Peyer's patch (tissue), 4 donors: ENCODE measurements around the gene YJEFN3. TPM values are rescaled to one million over a fixed set of nuclear protein-coding genes. Genes with fewer than 3 reads are reported as not detected.

Experiments used
- DNase-seq, 3 donors: peaks; one replicate each; pipeline ENCODE4 v3.0.0-alpha.2; 2017 to 2019
- H3K27ac ChIP-seq, 4 donors: fragments of 200-600 bp; sonication (generic); one replicate each; pipeline ENCODE4 v1.5.1; 2016 to 2019
- H3K27me3 ChIP-seq, 2 donors: fragments of 200-600 bp; sonication (generic); one replicate each; pipeline ENCODE4 v1.5.1; 2019
- H3K36me3 ChIP-seq, 3 donors: fragments of 200-600 bp; sonication (generic); one replicate each; pipeline ENCODE4 v1.5.1; 2016 to 2019
- H3K4me1 ChIP-seq, 4 donors: fragments of 200-600 bp; sonication (generic); one replicate each; pipeline ENCODE4 v1.5.1; 2016 to 2019
- H3K4me3 ChIP-seq, 4 donors: fragments of 200-600 bp; sonication (generic); 1 replicate in 3 of 4; 2 replicates in 1 of 4; pipeline ENCODE4 v1.5.1; 2016 to 2019; ENCODE audit warnings: mild to moderate bottlenecking in 1 of 4
- H3K9me3 ChIP-seq, 4 donors: fragments of 200-600 bp; sonication (generic); one replicate each; pipeline ENCODE4 v1.5.1; 2016 to 2019; ENCODE audit warnings: mild to moderate bottlenecking in 1 of 4
- CTCF ChIP-seq, 6 experiments: fragments of 450-650 bp in 4 of 6; fragments of 200-600 bp in 2 of 6; sonication (generic) in 1 of 6; IDR thresholded peaks; one replicate each; pipeline ENCODE4 v1.5.1; 2017 to 2019; ENCODE audit warnings: antibody characterized with exemption in 6 of 6, mild to moderate bottlenecking in 3 of 6, moderate library complexity in 1 of 6
- POLR2A ChIP-seq, 2 donors: fragments of 450-650 bp; IDR thresholded peaks; one replicate each; pipeline ENCODE4 v1.5.1; 2017; ENCODE audit warnings: antibody characterized with exemption in 2 of 2, mild to moderate bottlenecking in 2 of 2, moderate library complexity in 2 of 2
- total RNA-seq, 4 donors: library from RNA; depleted of rRNA; stranded (reverse); fragments of >200 nt; gene quantifications; one replicate each; pipeline ENCODE4 v1.1.0, GENCODE V29; 2016

Gene YJEFN3
- total RNA-seq, 4 donors from 2014 or later = 4.4 to 9.9 (median 5.6) TPM

- Histone ChIP-seq H3K4me1 (no peaks in the 10 kb centered on the region), H3K27me3 (no peaks in the 10 kb centered on the region), H3K9me3 (no peaks in the 10 kb centered on the region), H3K27ac (no peak overlapping the region), H3K4me3 (no peak overlapping the region), H3K36me3 (no peaks in the 10 kb centered on the region)
- TF ChIP-seq POLR2A (IDR thresholded peaks at IDR 0.05) (no peak), CTCF (IDR thresholded peaks at IDR 0.05) (no peak)
- peak in 1 of 3 donors; percentile 37 for DNase-seq
Observed at GRCh38 chr19:19561946-19562664, 33.4 kb downstream of the YJEFN3 start.

GRCh38 chr19:19562665-19563347 lies 34.1 kb downstream of the YJEFN3 start:
- H3K4me3 ChIP-seq = no peak overlapping the region
- no peaks in the 10 kb centered on the region for H3K4me1 ChIP-seq
- no peaks in the 10 kb centered on the region for H3K27me3 ChIP-seq
- H3K36me3 ChIP-seq = no peaks in the 10 kb centered on the region
- H3K27ac ChIP-seq = no peak overlapping the region
- TF ChIP-seq POLR2A (IDR thresholded peaks at IDR 0.05) (no peak), CTCF (IDR thresholded peaks at IDR 0.05) (peak in 4 of 6 experiments; percentile 28 to 47 (median 40))
- DNase-seq = peak; percentile 35 to 70 (median 44)
- no peaks in the 10 kb centered on the region for H3K9me3 ChIP-seq

DNA sequence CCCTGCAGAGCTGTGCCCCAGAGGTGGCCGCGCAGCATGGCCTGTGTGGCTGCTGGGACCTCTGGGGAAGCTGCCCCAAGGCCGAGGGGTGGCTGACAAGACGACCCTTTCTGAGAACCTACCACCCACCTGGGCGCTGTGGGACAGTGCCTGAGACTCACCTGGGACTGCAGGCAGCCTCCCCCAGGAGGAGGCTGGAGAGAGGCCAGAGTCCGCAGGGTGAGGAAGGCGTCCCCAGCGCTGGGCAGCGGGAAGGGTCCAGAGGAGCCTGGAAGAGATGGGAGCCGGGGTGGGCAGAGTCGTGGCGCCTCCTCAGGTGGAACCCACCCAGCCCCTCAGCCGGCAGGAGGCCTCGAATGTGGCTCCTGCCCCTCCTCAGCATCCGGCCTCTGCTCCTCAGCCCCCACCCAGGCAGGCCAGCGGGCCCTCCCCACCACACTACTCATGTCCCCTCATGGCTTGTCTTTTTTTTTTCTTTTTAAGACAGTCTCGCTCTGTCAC lies 34.7 kb downstream of the YJEFN3 start:
- no peaks in the 10 kb centered on the region for H3K27me3 ChIP-seq
- H3K9me3 ChIP-seq = no peaks in the 10 kb centered on the region
- peak in 1 of 3 donors; percentile 44 for DNase-seq
- no peak for TF ChIP-seq CTCF (IDR thresholded peaks at IDR 0.05)
- no peak for TF ChIP-seq POLR2A (IDR thresholded peaks at IDR 0.05)
- H3K4me1 ChIP-seq = no peaks in the 10 kb centered on the region
- no peak overlapping the region for H3K4me3 ChIP-seq
- no peak overlapping the region for H3K27ac ChIP-seq
- H3K36me3 ChIP-seq = no peaks in the 10 kb centered on the region

DNA sequence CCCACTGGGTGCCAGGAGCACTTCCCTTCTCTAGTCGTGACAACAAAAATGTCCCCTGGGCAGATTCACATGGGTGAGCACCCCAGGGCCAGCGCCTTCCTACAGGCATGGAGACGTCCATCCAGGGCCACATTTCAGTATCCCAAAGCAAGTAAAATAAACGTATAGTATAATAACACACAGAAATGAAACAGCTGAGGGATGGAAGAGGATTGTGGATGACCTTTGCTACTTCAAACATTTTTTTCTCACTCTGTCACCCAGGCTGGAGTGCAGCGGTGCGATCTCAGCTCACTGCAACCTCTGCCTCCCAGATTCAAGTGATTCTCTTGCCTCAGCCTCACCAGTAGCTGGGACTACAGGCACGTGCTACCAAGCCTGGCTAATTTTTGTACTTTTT lies 37.6 kb downstream of the YJEFN3 start:
- H3K9me3 ChIP-seq = no peaks in the 10 kb centered on the region
- TF ChIP-seq POLR2A (IDR thresholded peaks at IDR 0.05) (no peak), CTCF (IDR thresholded peaks at IDR 0.05) (no peak)
- H3K36me3 ChIP-seq = peaks cover 0 to 5% (median 0%) of the 10 kb centered on the region in 3 donors
- H3K27ac ChIP-seq = no peak overlapping the region
- no peaks in the 10 kb centered on the region for H3K27me3 ChIP-seq
- H3K4me3 ChIP-seq = no peak overlapping the region
- no peak for DNase-seq
- H3K4me1 ChIP-seq = no peaks in the 10 kb centered on the region

DNA sequence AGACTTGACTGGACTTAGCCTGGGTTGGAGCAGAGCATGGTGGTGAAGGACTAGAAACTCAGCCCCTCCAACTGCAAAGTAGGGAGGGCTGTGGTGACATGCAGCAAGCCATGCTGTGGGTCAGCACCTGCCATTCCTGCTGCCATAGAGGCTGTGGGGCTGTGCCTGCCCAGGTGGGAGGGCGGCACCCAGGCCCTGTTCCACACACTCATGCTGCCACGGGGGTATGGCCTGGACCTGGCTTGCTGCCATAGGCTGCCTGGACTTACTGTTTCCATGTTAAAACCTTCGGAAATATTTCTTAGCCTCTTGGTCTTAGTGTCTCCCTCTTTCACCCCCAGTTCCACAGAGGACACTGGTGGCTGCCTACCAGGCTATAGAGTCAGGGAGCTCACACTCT lies 38.7 kb downstream of the YJEFN3 start:
- no peak for DNase-seq
- Histone ChIP-seq H3K36me3 (peaks cover 0 to 5% (median 0%) of the 10 kb centered on the region in 3 donors), H3K27me3 (no peaks in the 10 kb centered on the region), H3K27ac (no peak overlapping the region), H3K4me3 (no peak overlapping the region), H3K4me1 (no peaks in the 10 kb centered on the region), H3K9me3 (no peaks in the 10 kb centered on the region)
- no peak for TF ChIP-seq CTCF (IDR thresholded peaks at IDR 0.05)
- no peak for TF ChIP-seq POLR2A (IDR thresholded peaks at IDR 0.05)
